ENCODE results near the gene NCR2. TPM values are rescaled to one million over a fixed set of nuclear protein-coding genes. Genes with fewer than 3 reads are reported as not detected.

The NCR2 gene
- total and polyA plus RNA-seq, 5 donors = not detected

DNA sequence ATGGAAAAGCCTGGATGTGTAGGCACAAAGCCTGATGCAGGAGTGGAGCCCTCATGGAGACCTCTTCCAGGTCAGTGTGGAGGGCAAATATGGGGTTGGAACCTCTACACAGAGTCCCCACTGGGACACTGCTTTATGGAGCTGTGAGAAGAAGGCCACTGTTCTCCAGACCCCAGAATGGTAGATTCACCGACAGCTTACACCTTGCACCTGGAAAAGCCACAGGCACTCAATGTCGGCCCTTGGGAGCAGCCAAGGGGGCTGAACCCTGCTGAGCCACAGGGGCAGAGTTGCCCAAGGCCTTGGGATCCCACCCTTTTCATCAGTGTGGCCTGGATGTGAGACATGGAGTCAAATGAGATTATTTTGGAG is 24.9 kb downstream of the NCR2 start:
- no peaks in the 10 kb centered on the region for H3K4me1 ChIP-seq (ENCODE audit: control insufficient read depth, insufficient read depth, low read length)
- intact Hi-C loops (cut with DNase I) = loop anchor here in 1 of 4 donors (10.0 kb wide), 1 partner anchor 415 kb away; the partner anchor contains the start of gene FRS3
- no peaks in the 10 kb centered on the region for H3K27me3 ChIP-seq (ENCODE audit: control insufficient read depth, insufficient read depth)
- DNase-seq (no peak), ATAC-seq (no peak)
- peaks cover 6% of the 10 kb centered on the region for H3K9me3 ChIP-seq (ENCODE audit: control insufficient read depth, low read length)
- WGBS = 81% methylated on average over 2 of the region's 2 CpGs
- H3K27ac ChIP-seq (ENCODE audit: low read length) = no peak overlapping the region
- no peak overlapping the region for H3K4me3 ChIP-seq (ENCODE audit: low read length)

DNA sequence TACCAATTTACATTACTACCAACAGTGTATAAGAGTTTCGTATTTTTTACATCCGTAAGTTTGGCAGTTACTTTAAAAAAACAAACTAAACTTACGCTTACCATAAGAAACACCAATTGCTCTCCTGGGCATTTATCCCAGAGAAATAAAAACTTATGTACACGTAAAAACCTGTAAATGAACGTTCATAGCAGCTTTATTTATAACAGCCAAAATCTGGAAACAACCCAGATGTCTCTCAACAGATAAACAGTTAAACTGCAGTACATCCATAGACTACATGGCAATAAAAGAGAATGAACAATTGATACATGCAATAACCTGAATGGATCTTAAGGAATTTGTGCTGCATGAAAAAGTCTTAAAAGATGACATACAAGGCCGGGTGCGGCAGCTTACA is 30.7 kb downstream of the NCR2 start:
- Histone ChIP-seq H3K4me1 (ENCODE audit: control insufficient read depth, insufficient read depth, low read length) (no peaks in the 10 kb centered on the region), H3K27ac (ENCODE audit: low read length) (no peak overlapping the region), H3K27me3 (ENCODE audit: control insufficient read depth, insufficient read depth) (no peaks in the 10 kb centered on the region), H3K4me3 (ENCODE audit: low read length) (no peak overlapping the region), H3K9me3 (ENCODE audit: control insufficient read depth, low read length) (no peaks in the 10 kb centered on the region)
- 72% methylated on average over 7 of the region's 7 CpGs for WGBS
- intact Hi-C loops (cut with DNase I) = loop anchor here in 3 of 4 donors (5.0 to 10.0 kb wide), 4 partner anchors 226 to 409 kb away; partner anchors contain the start of gene FRS3 (in 1 of the 3)
- no peak for DNase-seq
- ATAC-seq = no peak

DNA sequence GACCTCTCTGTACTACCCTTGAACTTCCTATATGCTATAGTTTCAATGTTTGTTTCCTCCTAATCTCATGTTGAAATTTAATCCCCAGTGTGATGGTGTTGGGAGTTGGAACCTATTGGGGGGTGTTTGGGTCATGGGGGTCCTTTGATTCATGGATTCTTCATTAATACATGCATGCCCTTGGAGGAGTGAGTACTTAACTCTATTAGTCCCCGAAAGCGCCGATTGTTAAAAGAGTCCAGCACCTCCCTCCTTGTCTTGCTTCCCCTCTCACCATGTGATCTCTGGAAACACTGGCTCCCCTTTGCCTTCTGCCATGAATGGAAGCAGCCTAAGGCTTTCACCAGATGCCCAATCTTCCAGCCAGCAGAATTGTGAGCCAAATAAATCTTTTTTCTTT is 31.7 kb downstream of the NCR2 start:
- DNase-seq (no peak), ATAC-seq (no peak)
- H3K27ac ChIP-seq (ENCODE audit: low read length) = no peak overlapping the region
- H3K4me1 ChIP-seq (ENCODE audit: control insufficient read depth, insufficient read depth, low read length) = no peaks in the 10 kb centered on the region
- intact Hi-C loops (cut with DNase I) = loop anchor here in 3 of 4 donors (5.0 to 10.0 kb wide), 4 partner anchors 225 to 408 kb away; partner anchors contain the start of gene FRS3 (in 1 of the 3)
- no peaks in the 10 kb centered on the region for H3K27me3 ChIP-seq (ENCODE audit: control insufficient read depth, insufficient read depth)
- H3K9me3 ChIP-seq (ENCODE audit: control insufficient read depth, low read length) = no peaks in the 10 kb centered on the region
- WGBS = 75% methylated on average over 3 of the region's 3 CpGs
- H3K4me3 ChIP-seq (ENCODE audit: low read length) = no peak overlapping the region

DNA sequence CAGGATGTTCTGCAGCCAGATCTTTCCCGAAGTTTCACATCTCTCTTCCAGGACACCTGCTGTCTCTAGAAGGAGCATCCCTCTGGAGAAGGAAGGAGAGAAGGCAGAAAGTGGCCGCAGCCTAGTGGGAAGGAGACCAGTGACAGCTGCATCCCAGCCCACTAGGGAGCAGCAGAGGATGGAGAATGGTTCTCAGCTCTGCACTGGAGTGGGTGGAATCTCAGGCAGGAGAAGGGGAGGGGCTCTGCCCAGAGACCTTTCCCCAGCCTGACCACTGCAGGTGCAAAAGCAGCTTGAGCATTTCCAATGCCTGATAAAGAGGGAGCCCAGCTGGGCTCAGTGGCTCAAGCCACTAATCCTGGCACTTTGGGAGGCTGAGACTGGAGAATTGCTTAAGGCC is 32.3 kb downstream of the NCR2 start:
- no peaks in the 10 kb centered on the region for H3K27me3 ChIP-seq (ENCODE audit: control insufficient read depth, insufficient read depth)
- ATAC-seq = peak; percentile 71 to 78
- peak in 2 of 3 donors; percentile 61 to 70 for DNase-seq
- no peak overlapping the region for H3K4me3 ChIP-seq (ENCODE audit: low read length)
- H3K9me3 ChIP-seq (ENCODE audit: control insufficient read depth, low read length) = no peaks in the 10 kb centered on the region
- no peak overlapping the region for H3K27ac ChIP-seq (ENCODE audit: low read length)
- 6% methylated on average over 2 of the region's 2 CpGs for WGBS
- intact Hi-C loops (cut with DNase I) = loop anchor here (2.0 to 10.0 kb wide), 5 partner anchors 225 to 407 kb away; partner anchors contain the start of gene FRS3 (in 1 of the 4)
- H3K4me1 ChIP-seq (ENCODE audit: control insufficient read depth, insufficient read depth, low read length) = peaks cover 5% of the 10 kb centered on the region

DNA sequence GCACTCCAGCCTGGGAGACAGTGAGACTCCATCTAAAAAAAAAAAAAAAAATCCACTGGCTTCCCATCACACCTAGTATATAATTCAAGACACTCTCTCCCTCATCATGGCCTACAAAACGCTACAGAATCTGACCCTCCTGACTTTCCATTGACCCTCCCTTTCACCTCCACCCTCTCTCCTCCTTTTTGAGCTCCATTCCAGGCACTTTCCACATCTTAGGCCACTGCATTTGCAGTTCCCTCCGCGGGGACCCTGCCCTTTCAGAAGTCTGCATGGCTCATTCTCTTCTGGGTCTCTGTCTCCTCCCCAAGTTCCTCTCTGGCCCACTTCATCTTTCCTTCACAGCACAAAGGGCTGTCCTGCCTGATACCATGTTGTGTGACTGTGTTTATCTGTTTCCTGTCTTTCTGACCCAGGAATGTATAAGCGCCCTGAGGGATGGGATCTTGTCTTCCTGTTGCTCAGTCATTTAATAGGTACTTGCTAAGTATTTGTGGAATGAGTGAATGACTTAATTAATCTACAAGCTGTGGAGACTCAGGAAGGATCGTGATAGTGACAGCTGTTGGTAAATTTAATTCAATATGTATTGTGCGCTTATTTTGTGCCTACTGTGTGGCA is 35.2 kb downstream of the NCR2 start:
- no peak for DNase-seq
- WGBS = 62% methylated on average over 6 of the region's 6 CpGs
- peaks cover 12% of the 10 kb centered on the region for H3K4me1 ChIP-seq (ENCODE audit: control insufficient read depth, insufficient read depth, low read length)

DNA sequence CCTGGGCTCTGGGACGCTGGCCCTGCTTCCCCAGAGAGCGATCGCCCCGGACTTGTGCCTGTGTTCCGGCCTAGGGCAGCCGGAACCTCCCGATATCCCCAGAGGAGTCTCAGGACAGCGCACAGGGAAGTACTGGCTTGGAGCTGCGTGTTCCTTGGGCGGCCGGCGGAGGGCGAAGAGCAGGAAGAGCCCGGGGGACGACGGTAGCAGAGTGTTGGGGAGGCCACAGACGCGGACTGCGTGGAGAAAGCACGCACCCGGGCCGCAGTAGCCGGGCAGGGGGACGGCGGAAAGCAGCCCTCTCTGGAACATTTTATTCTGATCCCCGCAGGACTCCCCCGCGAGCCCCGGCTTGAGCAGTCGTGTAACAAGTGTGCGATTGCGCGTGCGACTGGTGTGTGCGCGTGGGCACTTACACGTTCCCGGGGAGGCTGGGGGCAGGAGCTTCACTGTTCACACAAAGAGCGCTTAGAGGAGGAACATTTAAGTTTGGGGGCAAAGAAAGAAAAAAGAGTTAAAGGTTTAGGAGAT is 36.1 kb downstream of the NCR2 start:
- Histone ChIP-seq H3K4me1 (ENCODE audit: control insufficient read depth, insufficient read depth, low read length) (peaks cover 12% of the 10 kb centered on the region), H3K4me3 (ENCODE audit: low read length) (peak overlapping the region; percentile 1), H3K27ac (ENCODE audit: low read length) (no peak overlapping the region), H3K27me3 (ENCODE audit: control insufficient read depth, insufficient read depth) (no peaks in the 10 kb centered on the region), H3K9me3 (ENCODE audit: control insufficient read depth, low read length) (no peaks in the 10 kb centered on the region)
- intact Hi-C loops (cut with DNase I) = loop anchor here (2.0 to 10.0 kb wide), 6 partner anchors 51 to 311 kb away; no protein-coding TSS in a partner anchor
- ATAC-seq (peak; percentile 71 to 73), DNase-seq (peak; percentile 47 to 81 (median 71))
- 4% methylated on average over 39 of the region's 39 CpGs for WGBS

More for the DNA sequence above, 35.2 kb downstream of the NCR2 start:
- H3K9me3 ChIP-seq (ENCODE audit: control insufficient read depth, low read length) = no peaks in the 10 kb centered on the region
- H3K27ac ChIP-seq (ENCODE audit: low read length) = no peak overlapping the region
- intact Hi-C loops (cut with DNase I) = loop anchor here (2.0 to 10.0 kb wide), 6 partner anchors 52 to 312 kb away; no protein-coding TSS in a partner anchor
- no peak for ATAC-seq
- no peak overlapping the region for H3K4me3 ChIP-seq (ENCODE audit: low read length)
- no peaks in the 10 kb centered on the region for H3K27me3 ChIP-seq (ENCODE audit: control insufficient read depth, insufficient read depth)

DNA sequence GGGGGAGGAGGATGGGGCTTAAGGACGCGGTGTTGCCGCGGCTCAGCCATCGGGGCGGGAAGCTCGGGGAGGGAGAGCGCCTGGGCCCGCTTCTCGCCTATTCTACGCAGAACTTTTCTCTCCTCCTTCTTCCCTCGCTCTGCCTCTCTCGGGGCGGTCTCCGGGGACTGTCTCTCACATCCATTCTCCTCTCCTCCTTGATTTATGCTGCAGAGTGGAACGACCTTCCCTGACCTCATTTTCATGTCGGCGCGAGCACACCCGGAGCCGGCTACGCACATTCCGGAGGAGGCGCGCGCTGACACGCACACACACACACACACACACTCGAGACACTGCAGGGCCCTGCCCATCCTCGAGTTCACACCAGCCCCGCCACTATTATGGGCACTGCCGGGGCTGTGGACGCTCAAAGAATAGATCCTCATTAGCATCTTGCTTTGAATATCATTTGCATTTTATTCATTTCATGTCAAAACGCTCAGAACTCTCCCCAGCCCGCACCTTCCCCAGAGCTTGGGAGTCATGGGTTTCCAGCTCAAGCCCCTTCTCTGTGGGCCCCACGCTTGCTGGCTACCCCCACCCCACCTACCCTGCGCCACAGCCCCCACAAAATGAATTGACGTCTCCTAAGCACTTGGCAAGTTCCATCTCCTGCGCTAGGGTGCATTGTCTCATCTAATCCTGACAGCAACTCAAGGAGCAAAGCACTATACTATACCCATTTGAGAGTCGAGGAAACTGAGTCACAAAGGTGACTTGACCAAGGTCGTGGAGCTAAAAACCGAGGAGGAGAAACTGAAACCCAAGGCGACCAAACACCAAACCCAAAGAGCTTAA is 36.8 kb downstream of the NCR2 start:
- Histone ChIP-seq H3K4me1 (ENCODE audit: control insufficient read depth, insufficient read depth, low read length) (peaks cover 12% of the 10 kb centered on the region), H3K27ac (ENCODE audit: low read length) (no peak overlapping the region), H3K9me3 (ENCODE audit: control insufficient read depth, low read length) (no peaks in the 10 kb centered on the region), H3K27me3 (ENCODE audit: control insufficient read depth, insufficient read depth) (no peaks in the 10 kb centered on the region), H3K4me3 (ENCODE audit: low read length) (peak overlapping the region; percentile 6)
- 3% methylated on average over 42 of the region's 42 CpGs for WGBS
- ATAC-seq = peak; percentile 22 to 48
- intact Hi-C loops (cut with DNase I) = loop anchor here (2.0 to 10.0 kb wide), 6 partner anchors 50 to 311 kb away; no protein-coding TSS in a partner anchor
- peak; percentile 43 to 71 (median 70) for DNase-seq

DNA sequence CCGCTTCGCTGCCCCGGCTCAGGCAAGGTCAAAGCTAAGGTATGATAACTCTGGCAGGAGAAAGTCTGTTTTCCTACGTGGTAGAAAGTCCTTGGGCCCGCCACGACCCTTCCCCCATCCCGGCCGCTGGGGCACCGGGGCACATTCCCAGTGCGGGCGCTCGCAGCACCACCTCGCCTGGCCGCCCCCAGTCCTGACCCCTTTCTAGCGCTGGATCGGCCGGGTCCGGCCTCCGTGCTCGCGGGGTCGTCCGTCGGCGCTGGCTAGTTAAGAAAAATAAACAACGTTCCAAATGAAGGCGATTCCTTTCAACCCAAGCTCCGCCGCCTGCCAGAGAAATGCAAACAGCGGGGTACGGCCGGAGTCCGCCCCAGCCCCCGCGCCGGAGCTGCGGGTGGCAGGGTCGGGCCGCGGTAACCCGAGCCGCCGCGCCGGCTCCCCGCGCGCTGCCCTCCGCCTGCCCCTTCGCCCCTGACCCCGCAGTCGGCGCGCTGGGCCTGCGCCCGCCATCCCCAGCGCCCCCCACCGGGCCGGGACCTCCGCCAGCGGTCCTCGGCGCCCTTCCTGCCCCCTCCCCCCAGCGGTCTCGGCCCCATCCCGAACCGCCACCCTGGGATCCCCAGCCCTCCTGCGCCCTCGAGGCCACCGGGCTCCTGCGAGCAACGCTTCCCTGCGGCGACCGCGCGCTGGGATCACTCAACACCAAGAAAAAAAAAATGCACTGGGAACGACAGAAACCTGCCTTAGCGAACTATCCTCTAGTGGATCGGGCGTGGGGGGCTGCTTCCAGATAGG is 37.6 kb downstream of the NCR2 start:
- Histone ChIP-seq H3K9me3 (ENCODE audit: control insufficient read depth, low read length) (no peaks in the 10 kb centered on the region), H3K27me3 (ENCODE audit: control insufficient read depth, insufficient read depth) (no peaks in the 10 kb centered on the region), H3K4me3 (ENCODE audit: low read length) (peak overlapping the region; percentile 14), H3K27ac (ENCODE audit: low read length) (no peak overlapping the region), H3K4me1 (ENCODE audit: control insufficient read depth, insufficient read depth, low read length) (peaks cover 12% of the 10 kb centered on the region)
- 2% methylated on average over 81 of the region's 81 CpGs for WGBS
- DNase-seq (peak in 1 of 3 donors; percentile 38), ATAC-seq (no peak)
- intact Hi-C loops (cut with DNase I) = loop anchor here (5.0 to 10.0 kb wide), 5 partner anchors 49 to 222 kb away; no protein-coding TSS in a partner anchor

DNA sequence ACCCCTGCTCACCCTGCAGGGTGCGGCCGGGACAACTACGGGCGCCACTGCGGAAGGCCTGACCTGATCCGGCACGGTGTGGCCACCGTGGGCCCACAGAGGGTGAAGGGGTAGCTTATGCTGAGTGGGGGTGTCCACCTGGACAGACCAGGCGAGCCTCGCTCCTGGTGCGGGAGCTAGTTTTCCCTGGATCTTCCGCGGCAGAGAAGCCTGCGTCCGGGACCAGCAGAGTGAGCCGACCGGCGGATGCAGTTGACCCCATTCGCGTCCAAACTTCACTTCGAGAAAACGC is 38.2 kb downstream of the NCR2 start:
- WGBS = 6% methylated on average over 22 of the region's 22 CpGs
- ATAC-seq (no peak), DNase-seq (no peak)
- Histone ChIP-seq H3K27me3 (ENCODE audit: control insufficient read depth, insufficient read depth) (no peaks in the 10 kb centered on the region), H3K4me1 (ENCODE audit: control insufficient read depth, insufficient read depth, low read length) (peaks cover 12% of the 10 kb centered on the region), H3K4me3 (ENCODE audit: low read length) (no peak overlapping the region), H3K9me3 (ENCODE audit: control insufficient read depth, low read length) (no peaks in the 10 kb centered on the region), H3K27ac (ENCODE audit: low read length) (no peak overlapping the region)
- intact Hi-C loops (cut with DNase I) = loop anchor here (5.0 to 10.0 kb wide), 5 partner anchors 49 to 221 kb away; no protein-coding TSS in a partner anchor

DNA sequence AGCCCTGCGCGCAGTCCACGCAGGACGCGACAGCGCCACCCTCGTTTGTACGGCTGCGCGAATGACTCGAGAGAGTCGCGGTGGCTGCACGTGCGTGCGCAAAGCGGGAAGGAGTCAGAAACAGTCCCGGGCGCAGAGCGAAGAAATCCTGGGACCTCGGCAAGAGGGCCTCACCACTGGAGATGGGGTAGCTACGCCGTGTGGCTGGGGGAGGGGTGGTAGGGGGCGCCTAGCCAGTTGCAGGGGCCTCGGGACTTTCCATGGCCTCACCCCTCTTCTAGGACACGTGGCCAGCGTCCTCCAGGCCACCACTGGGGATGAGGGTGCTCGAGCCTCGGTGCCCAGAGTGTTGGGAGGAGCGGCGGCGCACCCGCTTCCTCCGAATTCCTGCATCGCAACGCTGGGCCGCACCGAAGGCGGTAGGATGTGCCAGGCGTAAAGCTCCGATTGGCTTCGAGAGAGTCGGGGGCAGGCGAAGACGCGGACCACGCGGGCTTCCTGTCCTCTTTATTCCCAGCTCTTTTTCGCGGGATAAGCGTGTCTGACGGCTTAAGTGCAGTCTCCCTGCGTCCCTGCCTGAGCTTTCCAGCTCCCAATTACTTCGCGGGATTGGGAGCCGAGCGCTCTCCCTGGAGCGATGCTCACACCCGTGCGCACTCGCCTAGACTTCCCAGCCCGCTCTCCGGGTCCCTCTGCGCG is 38.7 kb downstream of the NCR2 start:
- 5% methylated on average over 65 of the region's 65 CpGs for WGBS
- no peak for ATAC-seq
- H3K9me3 ChIP-seq (ENCODE audit: control insufficient read depth, low read length) = no peaks in the 10 kb centered on the region
- peak in 1 of 3 donors; percentile 56 for DNase-seq
- H3K27ac ChIP-seq (ENCODE audit: low read length) = no peak overlapping the region
- intact Hi-C loops (cut with DNase I) = loop anchor here (5.0 to 10.0 kb wide), 5 partner anchors 48 to 221 kb away; no protein-coding TSS in a partner anchor
- peaks cover 12% of the 10 kb centered on the region for H3K4me1 ChIP-seq (ENCODE audit: control insufficient read depth, insufficient read depth, low read length)
- H3K27me3 ChIP-seq (ENCODE audit: control insufficient read depth, insufficient read depth) = peaks cover under 1% of the 10 kb centered on the region
- no peak overlapping the region for H3K4me3 ChIP-seq (ENCODE audit: low read length)
